Stimulated activated CD4-positive, alpha-beta T cell treated with anti-CD3 and anti-CD28 coated beads, Interleukin-1b, Interleukin-23, amount 100 ng/mL, for 48 hours (primary cell): ENCODE data around the gene DLG4.

Source experiments
- DNase-seq: peaks from one replicate; pipeline ENCODE4 v3.0.0-alpha.2; 2020

Gene DLG4

GRCh38 chr17:7219812-7220592, at the start of gene DLG4, which contains the start of gene ACADVL:
DLG4 (minus strand) TSS chr17:7219836.
ACADVL (plus strand) TSS chr17:7219938; CDS start chr17:7219985, 47 bp downstream.
- DNase-seq = peak; percentile 85

- DNase-seq = no peak
Measured at GRCh38 chr17:7266784-7267183, 47.1 kb upstream of the DLG4 start.

- DNase-seq = no peak
Measured at GRCh38 chr17:7263801-7264078, 44.1 kb upstream of the DLG4 start.

- DNase-seq = no peak
Measured at GRCh38 chr17:7262935-7263800, 43.5 kb upstream of the DLG4 start.

- DNase-seq = no peak
Measured at GRCh38 chr17:7262192-7262934, 42.7 kb upstream of the DLG4 start, which contains the start of gene CLDN7. CLDN7 (minus strand) TSS chr17:7262478; CDS start chr17:7262043, 435 bp downstream.

GRCh38 chr17:7261379-7262191, 41.9 kb upstream of the DLG4 start:
- DNase-seq = no peak

- DNase-seq = no peak
Measured at GRCh38 chr17:7260651-7261378, 41.2 kb upstream of the DLG4 start.

GRCh38 chr17:7260151-7260550, 40.5 kb upstream of the DLG4 start:
- no peak for DNase-seq

- DNase-seq = no peak
Measured at GRCh38 chr17:7259555-7259889, 39.9 kb upstream of the DLG4 start.

GRCh38 chr17:7258731-7259554, 39.3 kb upstream of the DLG4 start:
- no peak for DNase-seq

- no peak for DNase-seq
Measured at GRCh38 chr17:7256766-7257456, 37.3 kb upstream of the DLG4 start.

- no peak for DNase-seq
Measured at GRCh38 chr17:7254511-7254910, 34.9 kb upstream of the DLG4 start.

GRCh38 chr17:7253082-7253481, 33.4 kb upstream of the DLG4 start:
- no peak for DNase-seq

GRCh38 chr17:7252176-7253043, 32.8 kb upstream of the DLG4 start, which contains the start of gene ELP5:
ELP5 (plus strand) TSS chr17:7252215; CDS start chr17:7252551, 336 bp downstream.
- peak; percentile 93 for DNase-seq

- peak; percentile 99 for DNase-seq
Measured at GRCh38 chr17:7251661-7252175, 32.1 kb upstream of the DLG4 start, which contains the start of gene CTDNEP1. CTDNEP1 (minus strand) TSS chr17:7251734; CDS start chr17:7251296, 438 bp downstream.

GRCh38 chr17:7250695-7251627, 31.3 kb upstream of the DLG4 start:
- DNase-seq = peak; percentile 22

- no peak for DNase-seq
Measured at GRCh38 chr17:7249830-7250229, 30.2 kb upstream of the DLG4 start.

- DNase-seq = no peak
Measured at GRCh38 chr17:7249214-7249613, 29.6 kb upstream of the DLG4 start.
